Activated B cell treated with CpG ODN at 0.5 μM for 24 hours (primary cell): ENCODE data around the gene EXOSC9. TPM values are rescaled to one million over a fixed set of nuclear protein-coding genes. Genes with fewer than 3 reads are reported as not detected.

ENCODE experiments used
- ATAC-seq: fragments of 200-7000 bp; cut with Tn5 transposase; one replicate; pipeline ENCODE4 v1.10.0; 2021; ENCODE audit warnings: low read depth, mild to moderate bottlenecking, moderate library complexity
- CTCF ChIA-PET: fragments of 350-600 bp; sonication (Branson Sonifier 250); formaldehyde crosslinking; loops from one replicate; lab custom pipeline; 2021; ENCODE audit warnings: antibody characterized with exemption; lab: Charles Lee
- POLR2A ChIA-PET: fragments of 350-600 bp; sonication (Branson Sonifier 250); formaldehyde crosslinking; loops from one replicate; lab custom pipeline; 2021; ENCODE audit warnings: antibody characterized with exemption; lab: Charles Lee
- DNase-seq: peaks from one replicate; pipeline ENCODE4 v3.0.0; 2022
- H3K27ac Mint-ChIP-seq: one replicate; pipeline ENCODE4 v1.8.0; 2020; ENCODE audit warnings: mixed read lengths
- H3K27me3 Mint-ChIP-seq: one replicate; pipeline ENCODE4 v1.8.0; 2021; ENCODE audit warnings: mixed read lengths
- H3K36me3 Mint-ChIP-seq: one replicate; pipeline ENCODE4 v1.8.0; 2021; ENCODE audit warnings: low read depth, mixed read lengths
- H3K4me1 Mint-ChIP-seq: one replicate; pipeline ENCODE4 v1.8.0; 2021; ENCODE audit warnings: mixed read lengths
- H3K4me3 Mint-ChIP-seq: one replicate; pipeline ENCODE4 v1.8.0; 2020; ENCODE audit warnings: mild to moderate bottlenecking, mixed read lengths
- H3K9me3 Mint-ChIP-seq: one replicate; pipeline ENCODE4 v1.8.0; 2020; ENCODE audit warnings: mixed read lengths
- CTCF ChIP-seq: fragments of 200-600 bp; IDR thresholded peaks from one replicate; pipeline ENCODE4 v1.8.0; 2022; ENCODE audit warnings: antibody characterized with exemption, mild to moderate bottlenecking
- intact Hi-C: fragments of 100-400 bp; cut with micrococcal nuclease; formaldehyde crosslinking; loops from one replicate; pipeline ENCODE4 v1.15.1; 2024
- total RNA-seq: library from RNA; stranded (reverse); gene quantifications from 2 replicates; pipeline ENCODE4 v1.2.3, GENCODE V29; 2022

EXOSC9 gene
- total RNA-seq, 1 donor from 2014 or later: 37.5 TPM

- H3K4me3 Mint-ChIP-seq: no peak overlapping the region
- TF ChIP-seq CTCF: no peak
- H3K9me3 Mint-ChIP-seq: no peaks in the 10 kb centered on the region
- ChIA-PET POLR2A (interaction anchor here (1.4 kb wide), 1 partner anchor 16 kb away, joined by 3 read pairs; the partner anchor contains the start of gene EXOSC9), CTCF (no interaction called here)
- H3K27ac Mint-ChIP-seq: no peak overlapping the region
- DNase-seq: no peak
- H3K4me1 Mint-ChIP-seq: no peaks in the 10 kb centered on the region
- ATAC-seq: no peak
- H3K36me3 Mint-ChIP-seq: peaks cover 51% of the 10 kb centered on the region
- H3K27me3 Mint-ChIP-seq: no peaks in the 10 kb centered on the region
- intact Hi-C loops: no loop called here
These were observed 15.9 kb downstream of the EXOSC9 start for GRCh38 chr4:121817006-121817405.

- Mint-ChIP-seq H3K4me1 (peaks cover 4% of the 10 kb centered on the region), H3K27ac (no peak overlapping the region)
- CTCF ChIA-PET: no interaction called here
These were observed 16.6 kb downstream of the EXOSC9 start for GRCh38 chr4:121817701-121818100.

DNA sequence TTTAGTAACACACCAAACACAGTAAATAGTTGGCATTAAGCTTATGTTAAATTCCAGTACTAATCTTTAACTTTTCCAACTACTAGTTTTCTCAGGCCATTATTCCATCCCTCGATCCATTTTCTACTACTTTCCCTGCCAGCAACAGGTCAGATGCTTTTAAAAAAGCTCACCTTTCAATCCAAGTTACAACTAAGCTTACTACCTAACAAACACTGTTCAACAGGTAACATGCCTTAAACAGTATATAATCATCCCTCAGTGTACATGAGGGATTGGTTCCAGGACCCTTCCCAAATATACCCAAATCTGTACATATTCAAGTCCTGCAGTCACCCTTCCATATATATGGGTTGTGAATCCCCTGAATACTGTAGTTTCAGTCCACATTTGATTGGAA is 17.1 kb downstream of the EXOSC9 start:
- TF ChIP-seq CTCF: no peak
- intact Hi-C loops: no loop called here
- ChIA-PET CTCF (no interaction called here), POLR2A (interaction anchor here (0.6 kb wide), 1 partner anchor 915 kb away, joined by 7 read pairs; no protein-coding TSS in a partner anchor)
- peaks cover 39% of the 10 kb centered on the region for H3K36me3 Mint-ChIP-seq
- DNase-seq: no peak
- no peak overlapping the region for H3K27ac Mint-ChIP-seq
- no peak overlapping the region for H3K4me3 Mint-ChIP-seq
- ATAC-seq: no peak
- H3K4me1 Mint-ChIP-seq: peaks cover 10% of the 10 kb centered on the region
- H3K9me3 Mint-ChIP-seq: no peaks in the 10 kb centered on the region
- H3K27me3 Mint-ChIP-seq: no peaks in the 10 kb centered on the region

More at GRCh38 chr4:121817701-121818100, 16.6 kb downstream of the EXOSC9 start:
- intact Hi-C loops: no loop called here
- DNase-seq (no peak), ATAC-seq (no peak)
- POLR2A ChIA-PET: interaction anchor here (0.6 kb wide), 1 partner anchor 916 kb away, joined by 7 read pairs; no protein-coding TSS in a partner anchor
- no peak for TF ChIP-seq CTCF
- H3K27me3 Mint-ChIP-seq: no peaks in the 10 kb centered on the region
- peaks cover 44% of the 10 kb centered on the region for H3K36me3 Mint-ChIP-seq
- no peaks in the 10 kb centered on the region for H3K9me3 Mint-ChIP-seq
- H3K4me3 Mint-ChIP-seq: no peak overlapping the region

GRCh38 chr4:121819216-121819965 is 18.3 kb downstream of the EXOSC9 start:
- DNase-seq (no peak), ATAC-seq (no peak)
- ChIA-PET POLR2A (no interaction called here), CTCF (no interaction called here)
- no peak for TF ChIP-seq CTCF
- Mint-ChIP-seq H3K4me3 (no peak overlapping the region), H3K27me3 (no peaks in the 10 kb centered on the region), H3K36me3 (peaks cover 33% of the 10 kb centered on the region), H3K27ac (no peak overlapping the region), H3K4me1 (peaks cover 17% of the 10 kb centered on the region), H3K9me3 (no peaks in the 10 kb centered on the region)
- intact Hi-C loops: no loop called here

- intact Hi-C loops: loop anchor here (5.0 kb wide), 1 partner anchor 1100 kb away; the partner anchor contains the start of gene NUDT6
- no peaks in the 10 kb centered on the region for H3K27me3 Mint-ChIP-seq
- peak overlapping the region; percentile 87 for H3K4me3 Mint-ChIP-seq
- ChIA-PET CTCF (no interaction called here), POLR2A (no interaction called here)
- ATAC-seq (no peak), DNase-seq (no peak)
- peaks cover 13% of the 10 kb centered on the region for H3K36me3 Mint-ChIP-seq
- no peak for TF ChIP-seq CTCF
- H3K4me1 Mint-ChIP-seq: peaks cover 17% of the 10 kb centered on the region
- H3K9me3 Mint-ChIP-seq: no peaks in the 10 kb centered on the region
- no peak overlapping the region for H3K27ac Mint-ChIP-seq
These were observed 20.9 kb downstream of the EXOSC9 start for GRCh38 chr4:121822047-121822446.
